SK-N-SH (cell line): ENCODE measurements around the gene KBTBD8. TPM values are rescaled to one million over a fixed set of nuclear protein-coding genes. Genes with fewer than 3 reads are reported as not detected.

Experiments used
- CTCF ChIA-PET: fragments of 300-600, 350-600 bp; formaldehyde crosslinking; extraction: SDS; loops from one replicate; lab custom pipeline; 2021; lab: Yijun Ruan, JAX
- POLR2A ChIA-PET: fragments of 350-600 bp; sonication (Branson Sonifier 250); formaldehyde crosslinking; extraction: SDS; loops from one replicate; lab custom pipeline; 2020; ENCODE audit warnings: antibody characterized with exemption, inconsistent platforms; lab: Yijun Ruan, JAX
- DNase-seq: peaks from one replicate; pipeline ENCODE4 v3.0.0; 2012
- H2AFZ ChIP-seq: fragments of 200-600 bp; sonication (generic); 2 replicates; pipeline ENCODE4 v1.8.1; 2016; ENCODE audit warnings: antibody characterized with exemption, mild to moderate bottlenecking, low read depth
- H3F3A ChIP-seq: fragments of 200-600 bp; sonication (generic); replicated peaks from 2 replicates; pipeline ENCODE3; 2016; ENCODE audit warnings: antibody characterized with exemption, mild to moderate bottlenecking; ENCODE audit not compliant: insufficient read depth
- H3K27ac ChIP-seq, 2 experiments: fragments of 200-500 bp in 1 of 2; fragments of 200-600 bp in 1 of 2; sonication (Bioruptor generic) in 1 of 2; sonication (generic), shearing (Covaris generic) in 1 of 2; 2 replicates each; pipeline versions ENCODE4 v1.5.1 to v1.6.1; 2014 to 2016; ENCODE audit warnings: low read depth in 2 of 2, inconsistent platforms in 1 of 2, low read length in 1 of 2, mild to moderate bottlenecking in 1 of 2, mixed read lengths in 1 of 2
- H3K27me3 ChIP-seq: fragments of 200-600 bp; sonication (generic), shearing (Covaris generic); 2 replicates; pipeline ENCODE4 v1.6.1; 2016; ENCODE audit warnings: mixed run types; ENCODE audit not compliant: insufficient read depth
- H3K36me3 ChIP-seq, 2 experiments: fragments of 200-500 bp in 1 of 2; fragments of 200-600 bp in 1 of 2; sonication (Bioruptor generic) in 1 of 2; sonication (generic) in 1 of 2; replicated peaks in 1 of 2; 2 replicates each; pipeline versions ENCODE3 to v1.5.1; 2014 to 2016; ENCODE audit warnings: low read length in 1 of 2, mild to moderate bottlenecking in 1 of 2; ENCODE audit not compliant: insufficient read depth in 2 of 2, control insufficient read depth in 1 of 2
- H3K4me1 ChIP-seq, 2 experiments: fragments of 200-500 bp in 1 of 2; fragments of 200-600 bp in 1 of 2; sonication (Bioruptor generic) in 1 of 2; sonication (generic), shearing (Covaris generic) in 1 of 2; 2 replicates each; pipeline versions ENCODE4 v1.5.1 to v1.6.1; 2014 to 2016; ENCODE audit warnings: low read depth in 1 of 2, low read length in 1 of 2, mixed run types in 1 of 2; ENCODE audit not compliant: insufficient read depth in 2 of 2, control insufficient read depth in 1 of 2
- H3K4me2 ChIP-seq: fragments of 200-600 bp; sonication (generic), shearing (Covaris generic); 2 replicates; pipeline ENCODE4 v1.6.1; 2017; ENCODE audit warnings: mixed run types
- H3K4me3 ChIP-seq, 2 experiments: fragments of 200-500 bp in 1 of 2; fragments of 200-600 bp in 1 of 2; sonication (Bioruptor generic) in 1 of 2; sonication (generic), shearing (Covaris generic) in 1 of 2; 2 replicates each; pipeline versions ENCODE4 v1.5.1 to v1.8.1; 2014 to 2016; ENCODE audit warnings: low read depth in 2 of 2, inconsistent platforms in 1 of 2, low read length in 1 of 2, mild to moderate bottlenecking in 1 of 2, mixed read lengths in 1 of 2, moderate library complexity in 1 of 2
- H3K79me2 ChIP-seq: fragments of 200-600 bp; sonication (generic); 2 replicates; pipeline ENCODE4 v1.8.1; 2017; ENCODE audit warnings: mild to moderate bottlenecking; ENCODE audit not compliant: insufficient read depth
- H3K9ac ChIP-seq: fragments of 200-600 bp; sonication (generic); 2 replicates; pipeline ENCODE4 v1.6.1; 2017; ENCODE audit warnings: mixed run types
- H3K9me2 ChIP-seq: fragments of 200-600 bp; sonication (generic); 2 replicates; pipeline ENCODE4 v1.6.1; 2017; ENCODE audit warnings: mixed run types
- H3K9me3 ChIP-seq: fragments of 200-600 bp; sonication (generic); 2 replicates; pipeline ENCODE4 v1.6.1; 2017; ENCODE audit warnings: mixed run types, mild to moderate bottlenecking, moderate library complexity
- H4K20me1 ChIP-seq: fragments of 200-600 bp; sonication (generic); 2 replicates; pipeline ENCODE4 v1.6.1; 2017; ENCODE audit warnings: mild to moderate bottlenecking, mixed run types; ENCODE audit not compliant: insufficient read depth
- CHD2 ChIP-seq: fragments of 150-350 bp; IDR thresholded peaks from 2 replicates; pipeline ENCODE4 v1.6.1; 2018; ENCODE audit warnings: low read length; ENCODE audit not compliant: partially characterized antibody
- ELF1 ChIP-seq: IDR thresholded peaks from 2 replicates; pipeline ENCODE4 v1.4.0; 2012
- GATA2 ChIP-seq: sonication (generic); formaldehyde crosslinking; IDR thresholded peaks from 2 replicates; pipeline ENCODE4 v1.5.0; 2020; ENCODE audit warnings: mild to moderate bottlenecking, missing genetic modification reagents
- NFIC ChIP-seq: IDR thresholded peaks from 2 replicates; pipeline ENCODE4 v1.4.0; 2012; ENCODE audit warnings: borderline replicate concordance
- NRF1 ChIP-seq: IDR thresholded peaks from 2 replicates; pipeline ENCODE4 v1.6.1; 2012; ENCODE audit warnings: low read depth, mild to moderate bottlenecking, low read length
- POLR2AphosphoS5 ChIP-seq: IDR thresholded peaks from 2 replicates; pipeline ENCODE4 v1.6.1; 2012; ENCODE audit warnings: low read depth, low read length
- RFX5 ChIP-seq: IDR thresholded peaks from 2 replicates; pipeline ENCODE4 v1.6.1; 2012; ENCODE audit warnings: mild to moderate bottlenecking, improper control_type of control experiment, low read length
- SMC3 ChIP-seq: IDR thresholded peaks from 2 replicates; pipeline ENCODE4 v1.6.1; 2012; ENCODE audit warnings: low read depth, low read length, improper control_type of control experiment
- TCF12 ChIP-seq: IDR thresholded peaks from 2 replicates; pipeline ENCODE4 v1.4.0; 2012
- USF1 ChIP-seq: IDR thresholded peaks from 2 replicates; pipeline ENCODE4 v1.4.0; 2012; ENCODE audit warnings: low read depth, borderline replicate concordance
- USF2 ChIP-seq: fragments of 150-350 bp; IDR thresholded peaks from 2 replicates; pipeline ENCODE4 v1.6.1; 2017; ENCODE audit warnings: antibody characterized with exemption, low read length, low read depth, borderline replicate concordance
- WGBS: methylation state at CpG from one replicate; pipeline ENCODE4 v1.1.6; 2017; ENCODE audit warnings: low lambda C conversion rate; 5-methylcytosine and 5-hydroxymethylcytosine counted together
- polyA plus RNA-seq, 3 experiments: library from polyadenylated mRNA; depleted of rRNA; stranded (reverse); fragments of >200 nt; gene quantifications; 2 replicates each; pipeline ENCODE4 v1.2.3, GENCODE V29; 2012

The KBTBD8 gene
- polyA plus RNA-seq, 1 of the 3 experiments (the other 2 are of a cell fraction) = 0.36 TPM

- Histone ChIP-seq H3K36me3 (no peaks in the 10 kb centered on the region), H3K4me1 (no peaks in the 10 kb centered on the region), H3K9me3 (no peaks in the 10 kb centered on the region), H3K27ac (no peak overlapping the region), H3K9me2 (no peaks in the 10 kb centered on the region), H3K9ac (no peak overlapping the region), H3K27me3 (no peaks in the 10 kb centered on the region), H2AFZ (no peak overlapping the region), H3K4me3 (no peak overlapping the region), H4K20me1 (no peaks in the 10 kb centered on the region), H3K79me2 (no peaks in the 10 kb centered on the region), H3F3A (no peaks in the 10 kb centered on the region), H3K4me2 (no peak overlapping the region)
- ChIA-PET POLR2A (no interaction called here), CTCF (no interaction called here)
- DNase-seq = no peak
- TF ChIP-seq USF1 (no peak), USF2 (no peak), GATA2 (CRISPR knock-in tag) (no peak), RFX5 (no peak), CHD2 (no peak), ELF1 (no peak), TCF12 (no peak), NFIC (no peak)
- WGBS = 24% methylated on average over 3 of the region's 3 CpGs
Observed at GRCh38 chr3:67030785-67031740, 33.0 kb downstream of the KBTBD8 start.

GRCh38 chr3:67031986-67032385 is 33.9 kb downstream of the KBTBD8 start:
- H3K4me2 ChIP-seq = no peak overlapping the region
- no peaks in the 10 kb centered on the region for H3K4me1 ChIP-seq
- ChIA-PET POLR2A (no interaction called here), CTCF (no interaction called here)
- no peaks in the 10 kb centered on the region for H3K79me2 ChIP-seq
- H3F3A ChIP-seq = no peaks in the 10 kb centered on the region
- no peak overlapping the region for H3K4me3 ChIP-seq
- H3K27me3 ChIP-seq = no peaks in the 10 kb centered on the region
- H3K9ac ChIP-seq = no peak overlapping the region
- H3K9me2 ChIP-seq = no peaks in the 10 kb centered on the region
- no peak overlapping the region for H3K27ac ChIP-seq
- DNase-seq = no peak
- no peak overlapping the region for H2AFZ ChIP-seq
- WGBS = 25% methylated on average over 1 of the region's 1 CpG
- no peaks in the 10 kb centered on the region for H3K36me3 ChIP-seq
- TF ChIP-seq CHD2 (no peak), SMC3 (no peak), POLR2AphosphoS5 (no peak), GATA2 (CRISPR knock-in tag) (no peak), NRF1 (no peak)
- no peaks in the 10 kb centered on the region for H3K9me3 ChIP-seq
- no peaks in the 10 kb centered on the region for H4K20me1 ChIP-seq
